ENCODE measurements around the gene MRNIP. TPM values are rescaled to one million over a fixed set of nuclear protein-coding genes. Genes with fewer than 3 reads are reported as not detected.

MRNIP gene
- total and polyA plus RNA-seq, 12 donors: 6.6 to 45.1 (median 12.7) TPM

- intact Hi-C loops (cut with DNase I): no loop called here
- ATAC-seq (no peak), DNase-seq (no peak)
- H3K4me1 ChIP-seq: peaks cover 0 to 7% (median 0%) of the 10 kb centered on the region in 9 donors
- peaks cover 0 to 92% (median 27%) of the 10 kb centered on the region in 9 donors for H3K36me3 ChIP-seq
- TF ChIP-seq CTCF (IDR thresholded peaks at IDR 0.05): no peak
- H3K27me3 ChIP-seq: no peaks in the 10 kb centered on the region
- H3K9me3 ChIP-seq: peaks cover 0 to 30% (median 19%) of the 10 kb centered on the region in 11 donors
- 89 to 99% methylated on average over 4 of the region's 4 CpGs for WGBS, 2 donors
- H3K4me3 ChIP-seq: no peak overlapping the region
- no peak overlapping the region for H3K27ac ChIP-seq
Measured at GRCh38 chr5:179882338-179882737, 23.7 kb upstream of the MRNIP start.

GRCh38 chr5:179880848-179881590, 22.4 kb upstream of the MRNIP start:
- peaks cover 0 to 30% (median 19%) of the 10 kb centered on the region in 11 donors for H3K9me3 ChIP-seq
- no peaks in the 10 kb centered on the region for H3K27me3 ChIP-seq
- DNase-seq: no peak
- peak in 1 of 8 donors; percentile 9 for ATAC-seq
- no peak for TF ChIP-seq CTCF (IDR thresholded peaks at IDR 0.05)
- 91 to 92% methylated on average over 25 of the region's 25 CpGs for WGBS, 2 donors
- no peak overlapping the region for H3K27ac ChIP-seq
- peaks cover 0 to 92% (median 27%) of the 10 kb centered on the region in 9 donors for H3K36me3 ChIP-seq
- no peaks in the 10 kb centered on the region for H3K4me1 ChIP-seq
- intact Hi-C loops (cut with DNase I): no loop called here
- H3K4me3 ChIP-seq: no peak overlapping the region

GRCh38 chr5:179880066-179880650, 21.5 kb upstream of the MRNIP start:
- peaks cover 0 to 30% (median 19%) of the 10 kb centered on the region in 11 donors for H3K9me3 ChIP-seq
- intact Hi-C loops (cut with DNase I): no loop called here
- TF ChIP-seq CTCF (IDR thresholded peaks at IDR 0.05): no peak
- ATAC-seq: peak in 1 of 8 donors; percentile 14
- no peak for DNase-seq
- H3K27ac ChIP-seq: no peak overlapping the region
- H3K36me3 ChIP-seq: peaks cover 0 to 92% (median 28%) of the 10 kb centered on the region in 9 donors
- H3K27me3 ChIP-seq: no peaks in the 10 kb centered on the region
- 91 to 92% methylated on average over 12 of the region's 12 CpGs for WGBS, 2 donors
- H3K4me3 ChIP-seq: no peak overlapping the region
- no peaks in the 10 kb centered on the region for H3K4me1 ChIP-seq

GRCh38 chr5:179879690-179880010, 21.0 kb upstream of the MRNIP start:
- Histone ChIP-seq H3K27me3 (no peaks in the 10 kb centered on the region), H3K4me1 (no peaks in the 10 kb centered on the region), H3K9me3 (peaks cover 0 to 29% (median 19%) of the 10 kb centered on the region in 11 donors), H3K27ac (no peak overlapping the region), H3K36me3 (peaks cover 0 to 92% (median 28%) of the 10 kb centered on the region in 9 donors), H3K4me3 (no peak overlapping the region)
- no peak for DNase-seq
- TF ChIP-seq CTCF (IDR thresholded peaks at IDR 0.05): no peak
- WGBS, 2 donors: 95 to 96% methylated on average over 13 of the region's 13 CpGs
- peak in 1 of 8 donors; percentile 7 for ATAC-seq
- intact Hi-C loops (cut with DNase I): no loop called here
